AG09319 (cell line): ENCODE data around the gene IMPDH2.

Experiments
- DNase-seq: peaks from one replicate; pipeline ENCODE4 v3.0.0-alpha.2; 2010; ENCODE audit warnings: low read depth; ENCODE audit errors: extremely low read depth
- TF ChIP-seq, protein P1 (sequence below): IDR thresholded peaks from 2 replicates; pipeline ENCODE4 v1.5.1; 2011; ENCODE audit warnings: low read depth, mild to moderate bottlenecking, inconsistent platforms, low read length, moderate library complexity

Gene IMPDH2

GRCh38 chr3:49035281-49035680 is 6.1 kb upstream of the IMPDH2 start:
- no peak for DNase-seq
- TF ChIP-seq, protein P1, sequence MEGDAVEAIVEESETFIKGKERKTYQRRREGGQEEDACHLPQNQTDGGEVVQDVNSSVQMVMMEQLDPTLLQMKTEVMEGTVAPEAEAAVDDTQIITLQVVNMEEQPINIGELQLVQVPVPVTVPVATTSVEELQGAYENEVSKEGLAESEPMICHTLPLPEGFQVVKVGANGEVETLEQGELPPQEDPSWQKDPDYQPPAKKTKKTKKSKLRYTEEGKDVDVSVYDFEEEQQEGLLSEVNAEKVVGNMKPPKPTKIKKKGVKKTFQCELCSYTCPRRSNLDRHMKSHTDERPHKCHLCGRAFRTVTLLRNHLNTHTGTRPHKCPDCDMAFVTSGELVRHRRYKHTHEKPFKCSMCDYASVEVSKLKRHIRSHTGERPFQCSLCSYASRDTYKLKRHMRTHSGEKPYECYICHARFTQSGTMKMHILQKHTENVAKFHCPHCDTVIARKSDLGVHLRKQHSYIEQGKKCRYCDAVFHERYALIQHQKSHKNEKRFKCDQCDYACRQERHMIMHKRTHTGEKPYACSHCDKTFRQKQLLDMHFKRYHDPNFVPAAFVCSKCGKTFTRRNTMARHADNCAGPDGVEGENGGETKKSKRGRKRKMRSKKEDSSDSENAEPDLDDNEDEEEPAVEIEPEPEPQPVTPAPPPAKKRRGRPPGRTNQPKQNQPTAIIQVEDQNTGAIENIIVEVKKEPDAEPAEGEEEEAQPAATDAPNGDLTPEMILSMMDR, result no peak

DNA sequence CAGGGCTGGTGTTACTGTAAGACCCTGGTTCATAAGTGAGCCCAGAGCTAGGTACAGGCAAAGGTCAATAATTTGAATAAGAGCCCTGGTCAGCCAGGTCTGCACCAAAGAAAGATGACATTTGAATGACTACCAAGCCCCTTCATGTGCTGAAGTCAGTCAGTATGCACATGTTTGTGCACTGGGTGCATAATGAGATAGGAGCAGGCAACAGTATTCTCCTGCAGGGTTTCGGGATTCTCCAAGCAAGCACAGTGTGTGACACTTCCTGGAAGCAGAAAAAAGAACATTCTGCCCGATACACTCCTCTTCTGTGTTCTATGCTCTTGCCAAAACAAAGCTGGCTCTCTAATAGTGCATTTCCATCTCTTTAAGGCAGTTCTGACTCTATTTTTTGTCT is 5.5 kb upstream of the IMPDH2 start:
- TF ChIP-seq, protein P1, result no peak
- no peak for DNase-seq

DNA sequence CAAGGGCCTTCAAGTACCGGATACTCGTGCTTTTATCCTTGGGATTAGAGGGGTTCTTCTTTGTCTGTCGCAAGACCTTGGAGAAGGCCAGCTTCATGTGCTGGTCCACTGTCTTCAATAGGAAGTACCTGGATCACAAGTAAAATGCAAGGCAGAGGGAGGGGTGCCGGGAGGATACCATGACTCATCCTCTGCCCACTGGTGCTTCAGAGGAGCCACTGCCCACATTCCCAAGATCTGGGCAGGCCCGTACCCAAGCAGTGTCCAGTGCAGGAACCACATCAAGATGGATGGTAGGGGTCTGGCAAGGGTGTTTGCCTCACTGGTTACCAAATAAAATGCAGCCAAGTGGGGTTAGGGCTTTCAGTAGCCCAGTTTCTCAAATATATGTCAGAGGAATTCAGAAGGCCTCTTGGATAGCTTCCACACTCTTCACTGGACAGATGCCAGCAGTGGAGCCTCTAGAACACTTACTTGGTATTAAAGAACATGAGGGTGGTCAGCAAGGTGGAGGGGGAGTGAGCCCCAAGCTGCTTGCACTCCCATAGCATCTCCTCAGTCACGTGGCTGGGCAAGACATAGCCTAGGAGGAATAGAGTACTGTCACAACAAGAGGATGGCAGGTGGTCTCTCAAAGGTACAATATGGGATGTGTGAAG is 3.6 kb upstream of the IMPDH2 start:
- DNase-seq, result no peak
- TF ChIP-seq, protein P1, result no peak

DNA sequence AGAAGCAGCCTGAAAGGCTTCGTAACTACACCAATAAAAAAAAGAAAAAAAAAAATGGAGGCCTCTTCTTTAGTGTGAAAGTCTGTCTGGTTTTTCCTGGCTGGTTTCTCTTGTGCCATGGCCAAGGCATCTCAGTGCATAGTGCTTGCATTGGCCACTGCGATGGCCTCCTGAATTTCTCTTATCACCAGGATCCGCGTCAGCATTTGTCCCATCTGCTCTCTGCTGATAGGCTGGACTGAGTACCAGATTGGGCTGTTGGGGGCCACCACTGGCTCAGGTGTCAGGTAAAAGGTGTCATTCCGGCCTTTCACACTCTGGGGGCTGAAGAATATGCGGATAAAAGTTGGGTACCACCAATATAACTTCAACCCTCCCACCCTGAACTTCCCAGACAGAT is 1.1 kb upstream of the IMPDH2 start:
- DNase-seq, result no peak
- TF ChIP-seq, protein P1, result no peak

DNA sequence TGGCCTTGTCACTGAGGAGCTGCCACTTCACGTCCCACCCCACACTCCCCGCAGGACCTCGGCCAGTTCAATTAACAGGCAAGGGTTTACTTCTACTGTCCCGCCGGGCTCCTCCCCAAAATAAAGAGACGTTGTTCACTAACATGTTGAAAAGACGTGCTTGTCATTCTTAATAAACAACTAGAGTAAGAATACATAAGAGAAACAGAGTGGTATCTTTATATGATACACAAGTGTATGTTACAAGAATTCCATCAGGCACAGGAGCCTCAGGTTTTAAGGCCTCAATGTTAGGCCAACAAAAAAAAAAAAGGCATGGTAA is 326 bp upstream of the IMPDH2 start:
- TF ChIP-seq, protein P1, result no peak
- no peak for DNase-seq

DNA sequence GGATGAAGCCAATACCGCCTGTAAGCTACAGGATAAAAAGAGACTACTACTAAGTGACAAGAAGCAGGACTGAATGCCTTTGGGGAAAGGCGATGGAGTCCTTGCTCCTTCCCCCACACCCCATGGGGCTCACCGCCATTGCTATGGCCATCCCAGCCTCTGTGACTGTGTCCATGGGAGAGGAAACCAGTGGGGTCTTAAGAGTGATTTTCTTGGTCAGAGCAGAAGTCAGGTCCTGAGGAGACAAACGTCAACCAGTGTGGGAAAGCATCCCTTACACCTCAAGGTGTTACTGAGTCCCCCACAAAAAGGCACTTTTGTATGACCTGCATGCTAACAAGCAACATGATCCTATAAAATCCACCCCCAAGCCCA is 913 bp downstream of the IMPDH2 start:
- no peak for DNase-seq
- TF ChIP-seq, protein P1, result no peak

- no peak for DNase-seq
- TF ChIP-seq, protein P1, result no peak
Observed at GRCh38 chr3:49027634-49028033, 1.6 kb downstream of the IMPDH2 start.
